DMS79 treated with DMSO at 0.1 percent for 48 hours (cell line): ENCODE measurements around the gene NUAK1.
"Not testable (repeated sequence)": the region's sequence is repeated elsewhere in the genome, so short reads cannot be mapped to it uniquely, and the experiment has no call there.

Experiments used
- DNase-seq: peaks from one replicate; lab custom pipeline; 2025; lab: John Stamatoyannopoulos, UW

NUAK1 gene

GRCh38 chr12:106146987-106147386 lies 8.2 kb upstream of the NUAK1 start:
- DNase-seq, result no peak

GRCh38 chr12:106145539-106146447 lies 7.0 kb upstream of the NUAK1 start:
- no peak for DNase-seq

DNA sequence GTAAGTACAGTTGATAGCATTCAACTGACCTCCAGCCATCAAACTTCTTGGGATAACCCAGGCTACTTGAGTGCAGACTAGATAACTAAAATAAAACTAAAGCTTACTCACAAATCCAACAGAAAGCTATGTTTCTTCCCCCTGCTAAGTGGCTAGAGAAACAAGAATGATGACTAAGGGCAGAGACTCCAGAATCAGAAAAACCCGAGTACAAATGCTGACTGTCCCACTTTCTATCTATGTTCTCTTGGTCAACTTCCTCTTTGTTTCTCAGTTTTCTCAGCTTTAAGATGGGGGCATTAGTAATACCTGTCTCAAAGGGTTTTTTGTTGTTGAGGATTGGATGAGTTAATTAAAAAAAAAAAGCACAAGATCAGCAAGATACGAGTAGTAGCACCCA lies 6.1 kb upstream of the NUAK1 start:
- DNase-seq, result no peak

GRCh38 chr12:106142591-106143261 lies 4.0 kb upstream of the NUAK1 start:
- peak; percentile 20 for DNase-seq

DNA sequence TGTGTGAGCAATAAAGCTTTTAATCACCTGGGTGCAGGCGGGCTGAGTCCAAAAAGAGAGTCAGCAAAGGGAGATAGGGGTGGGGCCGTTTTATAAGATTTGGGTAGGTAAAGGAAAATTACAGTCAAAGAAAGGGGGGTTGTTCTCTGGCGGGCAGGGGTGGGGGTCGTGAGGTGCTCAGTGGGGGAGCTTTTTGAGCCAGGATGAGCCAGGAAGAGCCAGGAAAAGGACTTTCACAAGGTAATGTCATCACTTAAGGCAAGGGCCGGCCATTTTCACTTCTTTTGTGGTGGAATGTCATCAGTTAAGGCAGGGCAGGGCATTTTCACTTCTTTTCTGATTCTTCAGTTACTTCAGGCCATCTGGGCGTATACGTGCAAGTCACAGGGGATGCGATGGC lies 3.2 kb upstream of the NUAK1 start:
- not testable (repeated sequence) for DNase-seq

DNA sequence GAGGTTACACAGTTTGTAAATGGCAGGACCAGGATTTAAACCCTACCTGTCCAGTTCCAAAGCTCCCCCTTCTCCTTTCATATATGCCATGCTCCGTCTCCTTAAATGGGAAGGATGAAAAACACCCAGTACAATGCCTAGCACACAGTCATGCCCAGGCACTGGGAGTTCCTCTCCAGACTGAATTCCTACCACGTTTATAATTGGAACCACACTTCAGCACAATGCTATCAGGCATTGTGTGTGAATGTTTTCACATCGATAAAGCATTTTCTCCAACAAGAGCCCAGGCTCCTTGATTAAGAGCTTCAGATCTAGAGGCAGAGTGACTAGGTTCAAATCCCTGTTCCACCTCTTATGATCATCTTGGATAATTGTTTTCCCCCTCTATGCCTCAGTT lies 2.7 kb upstream of the NUAK1 start:
- no peak for DNase-seq

DNA sequence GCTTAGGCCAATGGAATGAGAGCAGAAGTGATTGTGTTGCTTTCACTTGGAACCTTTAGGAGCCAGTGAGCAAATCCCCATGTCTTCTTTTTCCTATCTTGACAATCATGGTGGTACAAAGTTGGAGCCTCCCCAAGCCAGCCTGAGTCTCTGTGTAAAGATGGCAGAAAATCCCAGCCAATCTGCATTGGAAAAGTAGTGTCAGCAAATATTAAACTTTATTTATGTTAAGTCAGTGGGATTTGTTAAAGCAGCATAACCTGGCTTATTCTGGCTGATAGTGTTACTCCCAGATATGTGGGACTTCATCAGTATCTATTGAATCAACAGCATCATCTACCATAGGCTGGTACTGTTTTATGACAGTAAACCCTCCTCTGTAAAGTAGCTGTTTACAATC lies 2.2 kb upstream of the NUAK1 start:
- no peak for DNase-seq

- DNase-seq, result peak; percentile 50
Observed at GRCh38 chr12:106140223-106140986, 1.7 kb upstream of the NUAK1 start.

DNA sequence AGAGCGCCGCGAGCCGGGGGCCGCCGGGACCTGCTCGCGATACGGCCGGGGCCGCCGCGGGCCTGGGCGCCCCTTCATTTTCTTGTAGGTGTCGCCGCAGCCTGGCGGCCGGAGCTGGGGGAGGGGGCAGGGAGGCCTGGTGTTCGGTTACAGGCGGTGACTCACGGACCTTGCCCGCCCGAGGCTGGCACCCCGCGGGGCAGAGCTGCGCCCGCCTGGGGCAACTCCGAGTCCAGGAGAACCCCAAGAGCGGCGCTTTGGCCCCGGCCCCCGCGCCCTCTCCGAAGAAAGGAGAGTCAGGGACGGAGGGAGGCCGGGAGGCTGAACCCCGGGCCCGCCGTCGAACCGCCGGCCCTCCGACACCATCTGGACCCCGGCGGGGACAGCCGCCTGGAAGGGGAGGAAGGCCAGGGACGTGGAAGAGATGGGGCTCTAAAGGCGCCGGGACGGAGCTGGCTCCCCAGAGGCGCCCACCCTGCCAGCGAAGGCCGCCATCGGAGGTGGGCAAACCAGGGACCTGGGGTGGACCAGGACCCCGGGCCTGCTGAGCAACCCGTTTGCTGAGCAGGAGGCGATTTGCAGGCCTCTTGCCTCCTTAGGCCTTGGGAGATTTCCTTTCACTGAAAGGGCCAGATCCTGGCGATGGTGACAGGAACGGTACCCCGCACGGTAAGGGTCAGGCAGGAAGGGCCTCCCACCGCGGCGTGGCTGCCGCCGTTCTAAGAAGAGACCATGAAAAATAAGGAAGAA lies 843 bp upstream of the NUAK1 start:
- peak; percentile 65 for DNase-seq

- no peak for DNase-seq
Observed at GRCh38 chr12:106138357-106138632, 459 bp downstream of the NUAK1 start.

DNA sequence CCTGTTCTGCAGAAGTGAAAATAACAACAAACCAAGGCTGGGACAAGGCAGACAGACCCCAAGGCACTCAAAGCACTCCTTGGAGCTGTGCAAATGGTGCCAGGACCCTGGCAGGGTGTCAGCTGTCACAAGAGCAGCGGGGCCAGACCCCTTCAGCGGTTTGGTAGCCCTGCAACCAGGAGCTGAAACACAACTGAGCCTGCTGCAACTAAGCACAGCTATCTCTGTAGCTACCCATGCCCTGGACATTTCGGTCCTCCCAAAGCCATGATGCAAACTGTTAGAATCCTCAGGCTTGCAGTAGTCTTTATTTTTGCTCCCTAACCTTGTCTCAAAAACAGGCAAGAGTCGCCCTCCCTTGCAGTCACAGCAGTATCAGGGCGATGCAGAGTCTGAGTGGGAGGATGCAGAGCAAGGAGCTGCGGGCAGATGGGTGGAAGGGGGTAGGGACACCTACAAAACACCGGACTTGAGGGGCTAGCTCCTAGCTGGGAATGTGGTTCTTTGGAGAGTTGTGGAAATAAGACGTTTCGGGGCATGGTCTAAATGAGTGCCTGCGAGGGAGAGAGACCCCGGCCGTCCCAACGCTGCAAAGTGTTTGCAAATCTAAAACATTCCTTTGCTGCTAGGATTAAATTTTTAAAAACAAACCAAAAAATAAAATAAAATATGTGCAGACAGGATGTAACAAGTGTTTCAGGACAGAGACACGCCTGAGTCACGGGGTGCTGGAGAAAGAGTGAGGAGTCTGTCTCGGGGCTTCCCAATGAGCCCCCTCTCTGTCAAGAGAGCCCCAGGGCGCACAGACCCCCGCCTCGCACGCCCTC lies 1.0 kb downstream of the NUAK1 start:
- DNase-seq, result peak; percentile 59

GRCh38 chr12:106136263-106136662 lies 2.5 kb downstream of the NUAK1 start:
- peak; percentile 94 for DNase-seq

- DNase-seq, result no peak
Observed at GRCh38 chr12:106135781-106136180, 3.0 kb downstream of the NUAK1 start.

DNA sequence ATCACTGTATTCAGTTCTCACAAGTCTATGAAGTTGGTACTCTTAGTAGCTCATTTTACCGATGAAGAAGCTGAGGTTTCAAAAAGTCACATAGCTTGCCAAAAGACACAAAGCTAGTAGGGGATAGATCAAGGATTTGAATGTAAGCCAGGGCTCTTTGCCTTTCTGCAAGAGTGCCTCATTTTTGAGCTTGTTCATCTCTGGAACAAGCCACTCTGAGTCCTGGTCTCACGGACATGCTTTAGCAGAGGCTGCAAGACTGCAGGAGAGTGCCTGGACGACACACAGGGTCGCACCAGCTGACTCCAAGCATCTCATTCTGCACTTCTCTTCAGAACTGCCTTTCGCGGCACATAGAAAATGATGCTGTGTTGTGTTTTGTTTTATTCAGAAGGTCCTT lies 3.7 kb downstream of the NUAK1 start:
- DNase-seq, result peak; percentile 82

DNA sequence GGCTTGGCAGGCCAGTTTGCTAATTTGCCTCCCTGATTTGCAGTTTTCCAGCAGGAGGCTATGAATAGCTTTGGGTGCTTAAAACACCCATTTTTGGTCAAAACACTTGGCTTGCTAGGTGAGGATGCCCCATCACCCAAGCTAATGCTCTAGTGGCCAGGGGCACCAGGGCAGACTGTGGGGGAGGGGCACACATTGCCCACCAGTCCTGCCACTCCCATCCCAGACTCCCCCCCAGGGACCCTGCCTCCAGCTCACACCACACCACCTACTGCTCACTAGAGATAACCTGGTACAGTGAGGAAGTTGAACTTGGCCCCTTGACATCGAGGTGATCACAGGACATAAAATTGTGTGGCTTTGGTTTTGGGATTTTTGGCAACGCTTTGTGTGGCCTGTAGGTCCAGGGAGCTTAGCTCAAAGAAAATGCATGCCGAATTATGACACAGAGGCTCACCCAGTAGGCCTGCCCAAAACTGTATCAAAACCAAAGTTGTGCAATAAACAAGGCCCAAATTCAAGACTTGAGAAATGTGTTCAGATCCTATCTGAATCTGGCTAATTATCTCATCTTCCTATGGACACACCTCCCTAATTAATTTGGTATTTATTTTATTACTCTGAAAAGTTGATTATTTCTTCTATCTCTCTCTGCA lies 4.3 kb downstream of the NUAK1 start:
- no peak for DNase-seq

GRCh38 chr12:106133136-106134087 lies 5.3 kb downstream of the NUAK1 start:
- DNase-seq, result no peak

DNA sequence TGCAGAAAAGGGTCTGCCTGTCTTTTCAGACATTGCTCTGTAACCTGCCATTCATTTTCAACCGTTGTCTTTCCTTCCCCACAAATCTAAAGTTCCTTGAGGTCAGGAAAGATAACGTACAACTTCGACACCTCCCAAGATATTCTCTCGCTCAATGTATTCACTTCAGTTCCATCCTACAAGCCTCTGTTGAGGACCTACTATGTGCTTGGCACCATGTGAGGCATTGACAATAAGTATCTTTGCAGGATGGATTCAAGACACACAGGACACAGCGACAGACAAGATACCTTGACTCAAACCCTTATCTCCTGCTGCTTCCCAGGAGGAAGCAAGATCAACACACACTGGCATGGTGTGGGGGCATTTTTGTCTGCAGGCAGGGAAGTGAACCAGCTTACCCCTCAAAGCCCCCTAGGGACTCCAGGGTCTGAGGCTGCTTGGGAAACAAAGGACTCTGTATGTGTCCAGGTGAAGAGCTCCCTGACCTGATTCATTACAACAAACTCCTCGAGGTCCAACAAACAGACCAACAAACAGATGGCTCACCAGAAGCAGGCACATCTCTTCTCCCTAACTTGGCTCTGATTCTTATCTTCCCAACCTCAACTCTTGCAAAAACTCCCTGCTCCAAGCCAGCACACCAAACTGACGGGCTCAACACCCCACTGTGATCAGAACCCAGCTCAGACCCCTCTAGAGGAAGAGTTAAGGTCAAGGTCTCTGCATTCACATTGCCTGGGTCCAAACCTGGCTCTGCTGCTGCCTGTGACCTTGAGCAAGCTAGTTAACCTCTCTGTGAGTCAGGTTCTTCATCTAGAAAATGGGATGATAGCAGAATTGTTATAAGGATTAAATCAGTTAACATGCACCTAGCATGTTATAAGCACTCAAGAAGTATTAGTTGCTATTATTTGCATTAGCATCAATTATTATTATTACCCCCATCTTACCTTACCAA lies 6.3 kb downstream of the NUAK1 start:
- no peak for DNase-seq

DNA sequence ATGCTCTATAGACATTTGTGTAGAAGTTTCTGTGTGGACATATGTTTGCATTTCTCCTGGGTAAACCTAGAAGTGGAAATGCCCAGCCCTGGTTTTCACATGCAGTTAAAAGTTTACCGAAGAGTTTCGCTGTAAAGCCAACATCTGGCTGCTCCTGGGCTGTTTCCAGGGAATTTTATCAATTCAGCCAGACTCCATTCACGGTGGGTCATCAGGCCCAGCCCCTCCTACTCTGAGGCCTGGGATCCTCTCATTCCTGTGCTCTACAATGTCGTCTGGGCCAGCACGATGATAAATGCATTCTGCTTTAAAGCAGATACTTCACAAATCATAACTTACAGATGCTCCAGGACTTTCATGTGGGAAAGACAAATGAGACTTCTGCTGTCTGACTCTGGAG lies 7.1 kb downstream of the NUAK1 start:
- DNase-seq, result no peak
